Body of pancreas (tissue), 4 donors: ENCODE measurements around the gene RABGAP1. TPM values are rescaled to one million over a fixed set of nuclear protein-coding genes. Genes with fewer than 3 reads are reported as not detected.

Experiments used
- ATAC-seq: fragments of 150-250 bp; one replicate; pipeline ENCODE4 v1.9.1; 2016
- DNase-seq, 4 donors: peaks; one replicate each; pipeline ENCODE4 v3.0.0-alpha.2; 2019
- H3K27ac ChIP-seq, 4 donors: fragments of 200-600 bp; sonication (generic); 1 replicate in 3 of 4; 2 replicates in 1 of 4; pipeline versions ENCODE4 v1.5.1 to v1.6.1; 2016 to 2019; ENCODE audit warnings: mild to moderate bottlenecking in 1 of 4, mixed read lengths in 1 of 4, moderate library complexity in 1 of 4
- H3K27me3 ChIP-seq, 2 donors: fragments of 200-600 bp; sonication (generic); one replicate each; pipeline ENCODE4 v1.6.0; 2016; ENCODE audit warnings: mild to moderate bottlenecking in 1 of 2
- H3K36me3 ChIP-seq, 2 donors: fragments of 200-600 bp; sonication (generic); replicated peaks in 1 of 2; 2 replicates each; pipeline ENCODE4 v1.5.1; 2016; ENCODE audit warnings: low read depth in 2 of 2; ENCODE audit not compliant: insufficient read depth in 1 of 2
- H3K4me1 ChIP-seq: fragments of 200-600 bp; sonication (generic); one replicate; pipeline ENCODE4 v1.6.0; 2016
- H3K4me3 ChIP-seq, 2 donors: fragments of 200-600 bp; sonication (generic); 1 replicate in 1 of 2; 2 replicates in 1 of 2; pipeline ENCODE4 v1.5.1; 2016 to 2019
- H3K9me3 ChIP-seq, 3 donors: fragments of 200-600 bp; sonication (generic); 1 replicate in 2 of 3; 2 replicates in 1 of 3; pipeline ENCODE4 v1.5.1; 2016
- CTCF ChIP-seq, 7 experiments: fragments of 450-650 bp in 4 of 7; fragments of 200-600 bp in 3 of 7; sonication (generic) in 3 of 7; IDR thresholded peaks; one replicate each; pipeline ENCODE4 v1.5.1; 2016 to 2019; ENCODE audit warnings: antibody characterized with exemption in 7 of 7
- POLR2A ChIP-seq, 3 donors: fragments of 450-650 bp; IDR thresholded peaks; one replicate each; pipeline ENCODE4 v1.6.1; 2016; ENCODE audit warnings: antibody characterized with exemption in 3 of 3, mild to moderate bottlenecking in 2 of 3
- WGBS, 2 donors: methylation state at CpG; one replicate each; pipeline ENCODE4 v1.1.5; 2017; 5-methylcytosine and 5-hydroxymethylcytosine counted together
- intact Hi-C: fragments of 100-400 bp; cut with DNase I; formaldehyde crosslinking; loops from one replicate; pipeline ENCODE4 v1.15.1; 2023
- total RNA-seq, 2 donors: library from RNA; depleted of rRNA; stranded (reverse); fragments of >200 nt; gene quantifications; one replicate each; pipeline ENCODE4 v1.1.0, GENCODE V29; 2016

Gene RABGAP1
- total RNA-seq, 2 donors from 2014 or later: 31.1 to 33.6 TPM

- no peaks in the 10 kb centered on the region for H3K4me1 ChIP-seq
- no peaks in the 10 kb centered on the region for H3K27me3 ChIP-seq
- no peak for ATAC-seq
- H3K27ac ChIP-seq: no peak within 1 kb of the TSS
- DNase-seq: no peak
- 70 to 79% methylated on average over 7 of the region's 7 CpGs for WGBS, 2 donors
- no peak within 1 kb of the TSS for H3K4me3 ChIP-seq
- intact Hi-C loops: no loop called here
- H3K9me3 ChIP-seq: no peaks in the 10 kb centered on the region
- H3K36me3 ChIP-seq: no peaks in the 10 kb centered on the region
- TF ChIP-seq CTCF (IDR thresholded peaks at IDR 0.05): no peak
- TF ChIP-seq POLR2A (IDR thresholded peaks at IDR 0.05): no peak
Measured at GRCh38 chr9:123033352-123033751, 92.5 kb downstream of the RABGAP1 start, which contains the start of gene GPR21. Gene GPR21 (plus strand): TSS chr9:123033667. CDS start chr9:123034567, 900 bp downstream.

- H3K4me3 ChIP-seq: no peak overlapping the region
- H3K36me3 ChIP-seq: no peaks in the 10 kb centered on the region
- no peak for TF ChIP-seq CTCF (IDR thresholded peaks at IDR 0.05)
- TF ChIP-seq POLR2A (IDR thresholded peaks at IDR 0.05): no peak
- intact Hi-C loops: no loop called here
- no peaks in the 10 kb centered on the region for H3K4me1 ChIP-seq
- H3K27me3 ChIP-seq: no peaks in the 10 kb centered on the region
- ATAC-seq (no peak), DNase-seq (no peak)
- H3K27ac ChIP-seq: no peak overlapping the region
- WGBS, 2 donors: 74 to 89% methylated on average over 7 to 8 of the region's 8 CpGs
- H3K9me3 ChIP-seq: no peaks in the 10 kb centered on the region
Measured at GRCh38 chr9:123033864-123034601, 93.2 kb downstream of the RABGAP1 start.

- H3K4me1 ChIP-seq: no peaks in the 10 kb centered on the region
- no peaks in the 10 kb centered on the region for H3K27me3 ChIP-seq
- H3K4me3 ChIP-seq: no peak overlapping the region
- ATAC-seq (no peak), DNase-seq (no peak)
- TF ChIP-seq CTCF (IDR thresholded peaks at IDR 0.05): no peak
- no peak for TF ChIP-seq POLR2A (IDR thresholded peaks at IDR 0.05)
- 80 to 88% methylated on average over 13 of the region's 13 CpGs for WGBS, 2 donors
- intact Hi-C loops: no loop called here
- no peaks in the 10 kb centered on the region for H3K36me3 ChIP-seq
- H3K9me3 ChIP-seq: no peaks in the 10 kb centered on the region
- no peak overlapping the region for H3K27ac ChIP-seq
Measured at GRCh38 chr9:123034881-123035510, 94.2 kb downstream of the RABGAP1 start.

- Histone ChIP-seq H3K27ac (no peak overlapping the region), H3K36me3 (no peaks in the 10 kb centered on the region), H3K9me3 (no peaks in the 10 kb centered on the region), H3K4me3 (no peak overlapping the region), H3K27me3 (no peaks in the 10 kb centered on the region), H3K4me1 (no peaks in the 10 kb centered on the region)
- ATAC-seq (no peak), DNase-seq (no peak)
- TF ChIP-seq POLR2A (IDR thresholded peaks at IDR 0.05) (no peak), CTCF (IDR thresholded peaks at IDR 0.05) (no peak)
- intact Hi-C loops: no loop called here
- 69 to 77% methylated on average over 2 of the region's 2 CpGs for WGBS, 2 donors
Measured at GRCh38 chr9:123035791-123036190, 95.0 kb downstream of the RABGAP1 start.
